ENCODE data around the gene LYPD3.
A peak's percentile ranks its signal among the peaks of the same experiment; 100 is the strongest.

GRCh38 chr19:43446746-43447489 is 18.5 kb downstream of the LYPD3 start:
- TF ChIP-seq CTCF (IDR thresholded peaks at IDR 0.05) (peak; percentile 93 to 98 (median 97)), POLR2A (IDR thresholded peaks at IDR 0.05) (no peak)

Data from esophagus squamous epithelium (tissue), 4 donors.